Measurements from ENCODE around the gene POU3F3. TPM values are rescaled to one million over a fixed set of nuclear protein-coding genes. Genes with fewer than 3 reads are reported as not detected.

POU3F3 gene
- total RNA-seq, 1 donor from 2014 or later = 2.1 TPM

- Mint-ChIP-seq H3K4me1 (ENCODE audit: unreplicated experiment) (no peaks in the 10 kb centered on the region), H3K36me3 (no peaks in the 10 kb centered on the region), H3K9me3 (no peaks in the 10 kb centered on the region), H3K4me3 (no peak overlapping the region), H3K27me3 (peaks cover 26% of the 10 kb centered on the region), H3K27ac (no peak overlapping the region)
- no peak for TF ChIP-seq CTCF (conservative IDR thresholded peaks at IDR 0.05)
- DNase-seq (ENCODE audit: extremely low spot score, unreplicated experiment) = no peak
These were observed 46.7 kb downstream of the POU3F3 start for GRCh38 chr2:104900608-104901007.

GRCh38 chr2:104901037-104901881, 47.3 kb downstream of the POU3F3 start:
- Mint-ChIP-seq H3K27ac (peak overlapping the region; percentile 72), H3K4me3 (no peak overlapping the region), H3K4me1 (ENCODE audit: unreplicated experiment) (no peaks in the 10 kb centered on the region), H3K36me3 (no peaks in the 10 kb centered on the region), H3K27me3 (peaks cover 24% of the 10 kb centered on the region), H3K9me3 (no peaks in the 10 kb centered on the region)
- TF ChIP-seq CTCF (conservative IDR thresholded peaks at IDR 0.05) = no peak
- no peak for DNase-seq (ENCODE audit: extremely low spot score, unreplicated experiment)

GRCh38 chr2:104902317-104902716, 48.4 kb downstream of the POU3F3 start:
- no peak for DNase-seq (ENCODE audit: extremely low spot score, unreplicated experiment)
- Mint-ChIP-seq H3K27ac (no peak overlapping the region), H3K4me3 (no peak overlapping the region), H3K4me1 (ENCODE audit: unreplicated experiment) (no peaks in the 10 kb centered on the region), H3K36me3 (no peaks in the 10 kb centered on the region), H3K27me3 (peaks cover 29% of the 10 kb centered on the region), H3K9me3 (no peaks in the 10 kb centered on the region)
- no peak for TF ChIP-seq CTCF (conservative IDR thresholded peaks at IDR 0.05)

Other genes with a start within 250 kb of the POU3F3 start
- gene MRPS9, start 184.0 kb downstream of the POU3F3 start, total RNA-seq (ENCODE audit: low replicate concordance) = 29.1 and 33.6 TPM in 2 replicates

All from type B pancreatic cell (in vitro differentiated cells).